Stimulated activated CD4-positive, alpha-beta T cell treated with anti-CD3 and anti-CD28 coated beads, Interleukin-4, amount 100 ng/mL, for 1 hour (primary cell): ENCODE data around the gene WIF1.

ENCODE experiments used
- DNase-seq: peaks from one replicate; pipeline ENCODE4 v3.0.0-alpha.2; 2020

WIF1 gene

GRCh38 chr12:65019696-65020234 lies 101.3 kb downstream of the WIF1 start:
- DNase-seq: no peak

- no peak for DNase-seq
These were observed 104.0 kb downstream of the WIF1 start for GRCh38 chr12:65016881-65017650.

- DNase-seq: no peak
These were observed 105.3 kb downstream of the WIF1 start for GRCh38 chr12:65015850-65016249.

GRCh38 chr12:65014504-65015271 lies 106.4 kb downstream of the WIF1 start:
- no peak for DNase-seq

- no peak for DNase-seq
These were observed 110.7 kb downstream of the WIF1 start for GRCh38 chr12:65010437-65010836.

- no peak for DNase-seq
These were observed 115.4 kb downstream of the WIF1 start for GRCh38 chr12:65005716-65006115.

GRCh38 chr12:65004270-65004669 lies 116.8 kb downstream of the WIF1 start:
- no peak for DNase-seq
